HG02970 (cell line): ENCODE measurements around the gene CBX8.

Source experiments
- ATAC-seq: cut with Tn5 transposase; IDR thresholded peaks from one replicate; pipeline ENCODE4 v1.9.1; 2021; ENCODE audit warnings: mild to moderate bottlenecking, moderate library complexity, moderate number of reproducible peaks; ENCODE audit not compliant: unreplicated experiment, low FRiP score

CBX8 gene

DNA sequence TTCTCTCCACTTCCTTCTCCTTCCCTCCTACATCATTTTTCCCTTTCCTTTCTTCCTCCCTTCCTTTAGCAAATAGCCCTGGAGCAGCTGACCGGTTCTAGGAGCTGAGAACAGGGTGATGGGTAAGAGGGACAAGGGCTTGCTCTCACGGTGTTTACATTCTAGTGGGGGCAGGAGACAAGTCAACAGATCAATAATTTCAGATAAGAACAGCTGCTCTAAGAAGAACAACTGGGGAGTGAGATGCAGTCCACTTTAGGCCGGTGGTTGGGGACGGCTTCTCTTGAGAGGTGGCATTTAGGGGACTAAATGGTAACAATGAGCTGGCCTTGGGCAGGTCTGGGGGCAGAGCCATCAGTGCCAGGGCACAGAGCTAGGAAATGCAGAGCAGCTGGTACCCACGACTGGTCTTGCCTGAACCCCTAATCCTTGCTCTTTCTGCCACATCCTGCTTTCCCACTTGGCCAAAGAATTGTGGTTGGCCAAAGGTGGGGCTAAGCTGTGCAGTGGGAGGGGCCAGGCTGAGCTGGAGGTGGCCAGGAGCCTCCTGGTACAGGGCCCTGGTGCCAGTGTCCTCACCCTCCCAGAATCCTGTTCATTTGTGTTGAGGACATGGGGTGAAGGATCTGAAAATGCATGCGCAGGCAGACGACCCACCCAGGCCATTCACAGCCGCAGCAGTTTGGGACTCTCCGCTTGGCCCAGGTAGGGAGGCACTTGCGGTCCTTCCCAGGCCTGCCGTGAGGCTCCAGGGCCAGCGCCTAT is 24.6 kb upstream of the CBX8 start:
- no peak for ATAC-seq

DNA sequence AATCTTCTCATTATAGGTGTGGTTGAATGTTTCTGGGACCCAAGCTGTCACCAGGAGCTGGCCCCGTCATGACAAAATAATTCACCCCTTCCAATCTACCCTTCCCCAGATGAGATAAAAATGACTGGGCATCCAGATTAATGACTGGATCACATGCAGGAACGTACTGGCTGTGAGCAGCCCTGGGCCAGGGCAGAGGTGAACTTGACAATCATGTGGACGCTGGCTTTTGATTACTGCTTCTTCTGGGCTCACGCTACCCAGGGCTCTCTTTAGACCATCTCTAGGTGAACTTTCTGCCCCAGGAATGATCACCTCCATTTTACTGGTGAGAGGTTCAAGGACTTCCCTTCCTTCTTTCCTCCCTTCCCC is 24.1 kb upstream of the CBX8 start:
- ATAC-seq, result no peak

DNA sequence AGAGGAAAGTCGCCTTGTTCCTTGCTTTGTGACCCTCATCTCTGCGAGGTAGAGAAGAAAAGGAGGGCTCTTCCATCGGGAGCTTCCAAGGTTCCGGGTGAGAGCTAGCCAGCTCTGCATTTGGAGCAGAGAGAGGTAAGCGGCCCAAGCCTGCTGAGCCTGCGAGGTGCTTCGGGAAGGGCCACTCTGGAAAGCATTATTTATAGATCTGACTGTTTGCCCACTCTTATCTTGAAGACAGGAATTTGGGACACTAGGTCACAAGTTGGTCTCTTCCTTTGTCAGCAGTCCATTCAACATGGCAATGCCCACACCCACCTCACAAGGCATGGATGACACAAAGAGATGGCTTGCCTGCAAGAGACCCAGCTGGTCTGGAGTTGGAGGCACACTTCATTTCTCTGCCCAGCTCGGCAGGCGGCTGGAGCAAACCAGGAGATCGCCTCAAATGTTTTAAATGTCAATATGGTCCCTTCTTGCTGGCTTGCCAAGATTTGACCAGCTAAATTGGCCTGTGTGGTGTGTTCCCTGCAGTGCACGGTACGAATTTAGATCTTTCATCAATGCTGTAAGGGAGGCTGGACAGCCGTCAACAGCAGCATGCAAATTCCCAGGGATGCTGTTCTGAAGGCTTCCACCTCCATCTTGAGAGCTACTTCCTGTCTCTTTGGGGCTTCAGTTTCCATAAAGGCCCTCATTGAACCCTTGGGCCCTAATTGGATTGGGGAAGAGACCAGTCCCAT is 22.8 kb upstream of the CBX8 start:
- ATAC-seq, result no peak

DNA sequence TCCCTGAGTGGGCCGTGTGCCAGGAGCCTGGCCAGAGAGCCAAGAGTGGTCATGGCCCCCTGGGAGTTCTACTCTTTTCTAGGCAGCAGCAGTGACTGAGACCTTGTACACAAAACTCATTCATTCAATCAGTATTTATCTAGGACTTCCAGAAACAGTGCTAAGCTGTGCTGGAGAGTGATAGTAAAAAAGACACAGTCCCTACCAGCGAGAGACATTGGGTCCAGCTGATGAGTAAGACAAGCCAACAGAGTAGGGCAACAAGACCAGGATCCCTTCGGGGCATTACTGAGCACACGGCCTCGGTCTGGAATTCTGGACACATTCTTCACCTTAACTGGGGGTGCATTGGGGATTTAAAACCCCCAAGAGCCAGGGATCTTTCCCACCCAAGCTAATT is 22.2 kb upstream of the CBX8 start:
- no peak for ATAC-seq

DNA sequence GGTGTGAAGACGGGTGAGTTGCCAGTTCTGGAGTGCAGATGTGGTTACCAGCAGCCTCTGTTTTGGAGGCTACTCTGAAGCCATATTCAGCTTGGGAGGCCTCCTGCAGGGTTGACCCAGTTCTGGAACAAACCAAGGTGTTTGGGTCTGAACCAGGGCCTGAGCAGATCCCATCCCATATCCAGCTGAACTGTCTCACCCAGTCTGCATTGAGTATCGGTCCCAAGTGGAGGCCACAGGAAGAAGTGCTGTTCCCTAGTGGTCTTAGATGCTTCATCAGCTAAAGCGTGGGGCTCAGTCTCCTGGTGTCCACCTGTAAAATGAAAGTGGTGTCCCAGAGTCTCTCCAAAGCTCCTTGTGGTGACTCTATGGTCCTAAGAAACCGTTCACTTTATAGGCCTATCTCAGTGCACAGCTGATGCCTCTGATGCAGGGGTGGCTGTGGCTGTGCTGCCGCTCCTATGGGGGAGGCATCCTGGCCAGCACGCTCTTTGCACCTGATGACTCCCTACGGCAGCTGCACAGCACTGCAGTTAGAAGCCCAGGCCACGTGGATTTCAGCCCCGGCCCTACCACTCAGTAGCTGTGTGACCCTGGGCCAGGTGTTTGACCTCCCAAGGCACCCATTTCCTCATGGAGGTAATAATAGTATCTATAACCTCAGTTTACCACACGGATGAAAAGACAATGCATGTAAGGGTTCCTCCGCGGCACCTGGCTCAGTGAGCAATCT is 21.3 kb upstream of the CBX8 start:
- ATAC-seq, result no peak

DNA sequence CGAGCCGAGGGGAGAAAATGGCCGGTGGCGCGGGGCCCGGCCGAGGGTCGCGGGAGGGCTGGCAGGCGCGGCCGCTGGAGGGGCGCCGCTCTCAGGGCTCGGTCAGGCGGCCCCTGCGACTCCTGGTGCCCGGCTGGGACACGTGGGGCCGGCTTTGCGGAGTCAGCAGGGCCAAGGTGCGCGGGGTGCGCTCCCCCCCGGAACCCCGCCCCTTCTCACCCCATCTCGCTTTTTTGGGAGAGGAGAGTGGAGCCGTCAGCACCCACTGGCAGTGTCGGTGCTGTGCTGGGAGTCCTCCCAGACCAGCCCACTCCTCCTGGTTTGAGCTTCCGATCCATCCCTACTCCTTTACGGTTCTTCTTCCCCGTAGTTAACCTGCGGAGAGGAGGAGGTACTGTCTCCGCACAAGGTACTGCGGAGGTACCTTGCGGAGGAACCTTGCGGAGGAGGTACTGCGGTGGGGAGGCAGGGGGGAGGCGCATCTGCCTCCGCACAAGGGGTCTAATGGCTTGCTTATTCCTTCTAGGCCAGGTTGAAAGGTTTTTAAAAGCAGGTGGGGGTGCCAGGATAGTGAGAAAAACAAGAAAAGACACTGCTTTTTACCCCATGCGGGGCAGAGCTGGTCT is 19.1 kb upstream of the CBX8 start:
- ATAC-seq, result no peak

DNA sequence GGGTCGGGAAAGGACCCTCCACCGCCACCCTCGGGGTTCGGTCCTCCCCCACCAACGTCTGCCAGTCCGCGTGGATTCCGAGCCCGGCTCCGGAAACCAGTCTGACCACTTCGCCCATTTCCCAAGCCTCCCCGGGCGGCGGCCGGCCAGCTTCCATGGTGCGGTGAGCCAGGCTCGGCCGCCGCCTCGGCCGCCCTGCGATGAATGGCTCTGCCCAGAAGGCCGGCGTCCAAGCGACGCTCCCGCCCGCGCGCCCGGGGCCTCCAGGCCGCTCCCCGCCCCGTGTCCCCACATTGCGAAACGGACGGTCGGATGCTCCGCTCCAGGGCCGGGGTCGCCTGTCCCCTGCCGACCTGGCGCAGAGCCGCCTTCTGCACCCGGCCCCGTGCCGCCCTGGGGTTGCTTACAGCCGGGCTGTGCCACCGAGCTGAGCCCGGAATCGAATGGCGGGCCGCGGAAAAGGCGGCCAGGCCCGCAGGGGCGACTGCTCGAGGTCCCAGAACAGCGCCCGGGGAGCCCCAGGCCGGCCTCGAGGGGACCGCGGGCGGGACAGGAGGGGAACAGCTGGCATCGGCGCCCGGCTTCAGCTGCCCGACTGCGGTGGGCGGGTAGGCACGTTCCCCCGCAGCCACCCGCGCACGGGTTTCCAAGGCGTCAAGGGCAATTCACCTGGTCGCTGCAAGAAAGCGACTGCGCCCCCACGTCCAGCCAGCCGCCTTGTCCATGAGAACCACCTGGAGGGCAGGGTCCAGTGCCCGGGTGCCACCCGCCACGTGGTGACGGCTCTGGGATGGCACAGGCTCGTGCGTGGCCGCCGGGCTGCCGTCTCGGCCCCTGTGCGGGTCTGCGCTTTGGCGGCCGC is 18.3 kb upstream of the CBX8 start:
- ATAC-seq, result no peak

DNA sequence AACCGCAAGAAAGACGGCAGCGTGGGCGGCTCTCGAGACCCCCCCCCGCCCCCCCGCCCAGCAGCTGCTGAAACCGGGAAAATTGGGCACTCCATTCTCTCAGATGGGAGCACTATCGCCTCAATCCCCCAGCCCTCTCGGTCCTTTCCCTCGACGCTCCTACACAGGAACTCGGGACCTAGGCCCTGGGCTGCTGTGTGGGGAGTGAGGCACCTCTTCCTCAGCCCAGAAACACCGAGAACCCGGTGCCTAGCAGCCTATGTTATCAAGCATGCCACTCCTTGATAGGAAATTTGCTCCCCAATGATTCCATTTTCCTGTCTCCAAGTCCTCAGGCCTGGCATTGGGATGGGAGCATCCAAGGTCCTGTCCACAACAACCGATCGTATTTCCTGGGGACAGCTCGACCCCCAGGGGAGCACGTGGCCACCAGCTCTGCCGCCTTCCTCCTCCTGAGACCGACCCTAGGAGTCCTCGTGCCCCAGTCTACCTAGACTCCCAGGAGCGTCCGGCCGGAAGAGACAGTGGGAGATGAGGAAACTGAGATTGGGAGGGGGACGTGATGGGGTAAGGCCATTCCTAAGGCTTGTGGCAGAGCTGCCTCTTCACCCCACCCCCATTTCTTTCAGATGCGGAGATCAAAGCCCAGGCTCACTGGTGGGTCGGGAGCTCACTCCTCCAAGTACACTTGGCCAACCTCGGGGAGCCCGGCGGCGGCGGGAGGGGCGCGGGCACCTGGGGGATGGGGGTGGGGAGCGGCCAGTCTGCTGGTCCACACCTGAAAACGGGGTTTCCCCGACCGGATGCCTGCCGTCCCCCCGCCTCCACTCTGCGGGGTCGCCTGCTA is 17.5 kb upstream of the CBX8 start:
- ATAC-seq, result no peak

DNA sequence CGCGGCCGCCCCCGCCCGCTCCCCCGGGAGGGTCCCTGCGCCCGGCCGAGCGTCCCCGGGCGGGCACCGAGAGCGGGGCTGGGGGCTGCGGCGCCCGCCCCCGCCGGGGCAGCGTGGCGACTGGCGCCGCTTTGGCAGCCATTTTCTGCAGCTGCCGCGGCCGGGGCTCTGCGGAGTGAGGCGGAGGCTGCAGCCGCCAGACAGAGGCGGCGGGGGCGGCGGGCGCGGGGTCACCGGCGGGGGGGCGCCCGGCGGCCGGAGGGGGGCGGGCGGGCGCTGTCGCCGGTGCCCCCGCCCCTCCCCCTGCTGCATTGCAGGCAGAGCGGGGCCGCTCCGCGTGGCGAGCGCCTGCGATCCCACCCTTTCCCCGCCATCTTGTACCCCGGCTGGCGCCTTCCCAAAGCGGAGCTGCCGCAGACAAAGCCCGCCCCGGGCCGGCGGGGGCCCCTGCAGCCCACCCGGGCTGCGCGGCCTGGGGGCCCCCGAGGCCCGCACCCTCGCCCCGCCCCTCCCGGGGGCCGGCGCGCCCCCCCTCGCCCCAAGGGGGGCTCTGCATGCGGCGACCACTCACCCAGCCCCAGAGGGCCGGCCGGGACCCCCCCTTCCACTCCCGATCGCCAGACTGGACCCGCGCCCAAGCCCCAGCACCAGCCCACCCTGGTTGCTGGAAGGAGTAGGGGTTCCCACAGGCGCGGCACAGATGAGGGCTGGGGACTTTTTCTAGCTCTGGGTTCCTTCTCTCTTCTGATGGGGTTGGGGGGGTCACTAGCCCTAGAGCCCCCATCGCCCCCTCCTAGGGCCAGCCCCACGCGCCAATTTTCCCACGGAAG is 16.6 kb upstream of the CBX8 start:
- no peak for ATAC-seq

DNA sequence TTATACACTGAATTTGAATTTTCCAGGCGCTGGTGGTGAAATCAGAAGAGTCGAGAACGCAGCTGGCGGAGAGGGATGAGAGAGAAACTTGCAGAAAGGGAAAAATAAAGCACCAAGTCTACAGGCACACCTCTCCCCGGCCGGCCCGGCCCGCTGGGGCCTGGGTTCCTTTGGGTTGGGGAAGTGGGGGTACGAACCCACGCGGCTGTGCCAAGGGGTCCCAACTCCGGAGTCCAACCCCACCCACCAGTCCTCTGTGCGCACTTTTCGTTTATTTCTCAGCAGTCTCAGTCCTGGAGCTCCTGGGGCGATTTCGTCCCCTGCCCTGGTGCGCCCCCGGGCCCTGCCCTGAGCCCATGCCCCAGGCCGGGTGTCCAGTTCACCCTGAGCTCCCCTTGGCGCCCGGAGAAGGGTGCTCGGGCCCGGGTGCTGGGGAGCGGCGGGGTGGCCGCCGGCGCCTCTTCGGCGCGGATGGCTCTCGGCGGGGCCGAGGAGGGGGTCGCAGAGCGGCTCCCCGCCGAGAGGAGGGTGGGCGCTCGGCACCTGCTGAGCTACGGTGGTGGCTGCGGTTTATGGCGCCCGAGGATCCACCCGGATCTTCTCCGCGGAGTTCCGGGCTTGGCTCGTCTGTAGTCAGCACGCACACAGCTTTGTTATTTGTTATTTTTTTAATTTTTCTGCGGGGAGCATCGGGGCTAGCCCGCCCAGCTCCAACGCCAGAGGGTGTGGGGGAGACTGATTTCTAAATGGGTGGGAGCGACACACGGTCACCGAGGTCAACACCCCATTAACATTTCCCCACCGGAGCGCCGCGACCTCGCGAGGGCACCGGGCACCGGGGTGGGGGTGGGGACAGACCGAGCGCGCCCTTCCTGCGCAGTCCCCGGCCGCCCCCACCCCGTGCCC is 15.7 kb upstream of the CBX8 start:
- ATAC-seq, result no peak

DNA sequence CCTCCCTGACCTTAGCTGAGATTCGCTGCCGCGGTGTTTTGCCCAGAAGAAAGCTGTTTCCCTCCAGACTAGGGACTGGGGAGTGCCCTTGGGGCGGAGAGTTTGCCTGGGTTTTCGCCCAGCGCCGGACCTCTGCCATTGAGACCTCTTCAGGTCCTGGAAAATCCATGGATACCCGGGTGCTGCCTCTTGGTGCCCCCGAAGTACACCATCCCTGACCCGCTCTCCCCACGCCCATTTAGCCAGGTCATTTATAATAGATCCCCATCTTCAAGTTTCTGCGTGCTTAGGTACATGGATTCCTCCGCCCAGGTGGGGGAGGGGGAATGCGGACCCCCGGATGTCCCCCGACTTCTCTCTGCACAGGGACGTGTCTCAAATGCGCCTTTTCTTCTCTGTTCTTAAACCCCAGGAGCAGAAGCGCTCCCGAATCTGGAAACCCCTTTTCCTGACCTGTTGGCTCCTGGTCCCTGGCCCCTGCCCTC is 15.0 kb upstream of the CBX8 start:
- ATAC-seq, result no peak

DNA sequence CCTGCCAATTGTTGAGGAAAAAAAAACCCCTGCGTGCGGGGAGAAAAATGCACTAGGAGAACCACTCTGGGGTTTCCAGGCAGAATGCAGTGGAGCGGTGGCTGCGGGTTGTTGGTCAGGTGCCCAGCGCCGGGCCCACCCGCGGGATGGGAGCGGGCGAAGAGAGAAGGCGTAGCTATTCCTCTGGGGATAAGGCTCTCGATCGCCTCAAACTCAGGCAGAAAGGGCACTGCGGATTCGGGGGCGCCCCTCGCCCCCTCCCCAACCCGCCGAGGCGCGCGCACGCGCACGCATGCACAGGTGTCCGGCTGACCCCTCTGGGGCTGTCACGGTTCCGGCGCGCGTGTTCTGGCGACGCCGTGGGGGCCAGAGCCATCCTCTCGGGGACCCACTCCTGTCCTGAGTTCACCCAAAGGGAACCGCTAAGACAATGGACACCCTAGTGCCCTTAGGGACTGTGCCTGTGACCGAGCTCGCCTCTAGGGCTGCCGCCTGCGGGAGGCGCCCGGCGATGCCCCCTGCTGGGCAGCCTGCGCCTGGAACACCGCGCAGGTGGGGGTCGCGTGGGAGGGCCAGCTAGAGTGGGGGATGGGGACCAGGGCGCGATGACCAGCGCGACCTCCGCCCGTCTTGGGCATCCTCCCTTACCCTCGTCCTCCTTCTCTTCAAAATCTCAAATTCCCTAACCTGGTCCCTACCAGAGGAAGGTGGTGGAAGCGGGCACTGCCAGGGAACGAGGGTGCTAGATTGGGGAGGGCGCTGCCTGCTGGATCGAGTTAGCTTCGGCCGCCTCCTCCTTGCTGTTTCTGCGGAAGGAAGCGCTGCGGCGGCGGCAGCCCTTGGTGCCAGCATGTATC is 14.4 kb upstream of the CBX8 start:
- ATAC-seq, result no peak

DNA sequence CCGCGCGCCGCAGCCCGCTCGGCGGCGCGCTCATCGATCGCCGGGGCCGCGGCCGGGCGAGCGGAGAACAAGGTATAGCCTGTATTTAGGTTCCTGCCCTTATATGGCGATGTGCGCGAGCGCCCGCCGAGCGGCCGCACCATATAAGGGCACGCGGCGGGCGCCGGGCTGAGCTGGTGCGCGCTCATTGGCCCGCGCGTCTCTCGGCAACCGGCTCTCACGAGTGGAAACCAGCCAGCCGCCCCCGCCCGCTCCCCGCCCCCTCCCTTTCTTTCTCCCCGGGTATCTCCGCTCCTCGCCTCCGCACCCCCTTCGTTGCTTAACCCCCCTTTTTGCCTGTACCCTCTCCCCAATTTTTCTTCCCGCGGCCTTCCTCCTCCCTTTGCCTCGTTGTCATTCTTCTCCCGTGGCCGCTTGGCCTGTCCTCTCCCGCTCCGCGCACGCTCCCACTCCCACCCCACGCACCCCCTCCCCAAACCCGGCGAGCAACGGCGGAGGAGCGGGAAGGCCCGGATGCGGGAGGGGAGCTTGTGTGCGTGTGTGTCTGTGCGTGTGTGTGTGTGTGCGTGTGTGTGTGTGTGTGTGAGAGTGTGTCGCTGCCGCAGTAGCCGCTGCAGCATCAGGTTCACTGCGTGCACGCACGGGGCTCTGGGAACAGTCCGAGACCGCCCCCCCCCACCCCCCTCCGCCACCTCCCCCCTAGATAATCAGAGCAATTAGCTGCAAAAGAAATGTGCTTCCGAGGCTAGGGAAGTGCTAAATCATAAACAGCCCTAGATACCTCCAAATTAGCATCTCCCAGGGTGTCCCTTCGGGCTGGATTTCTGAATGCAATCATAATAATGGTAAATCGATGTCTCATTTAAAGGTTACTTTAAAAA is 13.5 kb upstream of the CBX8 start:
- peak; percentile 66 for ATAC-seq

DNA sequence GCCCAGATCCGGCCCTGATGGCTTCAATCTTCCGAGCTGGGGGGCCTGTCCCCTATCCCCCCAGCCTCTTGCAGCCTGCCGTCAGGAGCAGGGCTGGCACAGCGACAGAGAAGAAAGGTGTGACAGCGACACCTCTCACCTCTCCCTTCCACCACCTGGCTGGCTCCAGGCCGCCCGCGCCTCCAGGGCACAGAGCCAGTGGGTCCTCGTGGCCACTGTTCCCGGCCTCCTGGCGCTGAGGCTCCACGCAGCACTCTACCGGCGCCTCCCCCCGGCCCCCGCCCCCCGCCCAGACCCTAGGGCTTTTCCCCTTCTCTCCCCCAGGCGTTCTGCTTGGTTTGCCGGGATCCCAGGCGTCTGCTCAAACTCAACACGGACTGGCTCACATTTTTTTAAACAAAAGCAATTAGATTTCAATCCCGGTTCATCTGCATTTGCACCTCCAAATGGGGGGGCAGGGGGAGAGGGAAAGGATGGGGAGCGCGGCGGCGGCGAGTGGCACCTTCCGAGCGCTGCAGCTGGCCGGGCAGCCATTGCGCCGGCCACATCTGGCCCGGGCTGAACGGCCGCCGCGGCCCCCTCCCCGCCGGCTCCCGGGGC is 12.8 kb upstream of the CBX8 start:
- ATAC-seq, result no peak
